ENCODE measurements around the gene RLIM. TPM values are rescaled to one million over a fixed set of nuclear protein-coding genes. Genes with fewer than 3 reads are reported as not detected.

Gene RLIM
- total RNA-seq, 1 experiment from 2014 or later: 39.8 TPM

DNA sequence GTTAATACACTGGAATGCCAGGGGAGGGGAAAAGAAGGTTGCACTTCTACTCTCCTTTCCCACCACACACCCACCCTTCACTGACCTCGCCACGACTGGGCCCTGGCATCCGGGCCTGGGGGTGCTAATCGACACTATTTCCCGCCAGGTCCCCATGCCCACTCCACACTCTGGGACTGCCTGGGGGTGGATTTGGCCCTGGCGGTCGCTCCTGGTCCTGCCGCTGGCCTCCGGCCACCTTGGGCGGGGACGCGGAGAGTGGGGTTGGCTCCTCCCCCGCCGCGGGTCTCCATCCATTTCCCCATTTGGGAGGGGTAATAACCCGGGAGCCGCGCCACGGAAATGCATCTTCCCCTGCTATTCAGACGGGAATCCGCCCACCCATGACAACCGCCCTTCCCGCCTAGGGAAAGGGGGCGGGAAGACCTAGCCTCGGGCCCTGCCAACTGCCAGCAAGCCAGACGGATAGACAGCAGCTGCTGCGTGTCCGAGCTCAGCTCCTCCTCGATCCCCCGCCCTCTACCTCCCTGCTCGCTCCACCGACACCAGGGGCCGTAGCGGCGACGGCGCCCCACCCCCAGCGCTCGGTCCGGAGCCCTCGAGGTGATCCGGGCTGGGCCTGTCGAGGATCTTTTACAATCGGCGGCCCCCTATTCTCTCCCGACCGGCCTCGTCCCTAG is 78.1 kb downstream of the RLIM start:
- peak; percentile 90 for DNase-seq (ENCODE audit: low read depth)

GRCh38 chrX:74535408-74536151 is 78.8 kb downstream of the RLIM start:
- DNase-seq (ENCODE audit: low read depth): peak; percentile 68

Other genes with a start within 250 kb of the RLIM start
- gene SLC16A2, start 193.1 kb downstream of the RLIM start, total RNA-seq (2014; rRNA removed; shearing (Covaris generic)): 7.7 and 9.2 TPM in 2 replicates